ENCODE data around the gene KRTAP2-1. TPM values are rescaled to one million over a fixed set of nuclear protein-coding genes. Genes with fewer than 3 reads are reported as not detected.
"Not testable (repeated sequence)": the region's sequence is repeated elsewhere in the genome, so short reads cannot be mapped to it uniquely, and the experiment has no call there.

The KRTAP2-1 gene
- total RNA-seq, 1 donor from 2014 or later: not detected

- no peak overlapping the region for H3K27ac Mint-ChIP-seq
Observed at GRCh38 chr17:41037853-41038350, 9.2 kb downstream of the KRTAP2-1 start.

DNA sequence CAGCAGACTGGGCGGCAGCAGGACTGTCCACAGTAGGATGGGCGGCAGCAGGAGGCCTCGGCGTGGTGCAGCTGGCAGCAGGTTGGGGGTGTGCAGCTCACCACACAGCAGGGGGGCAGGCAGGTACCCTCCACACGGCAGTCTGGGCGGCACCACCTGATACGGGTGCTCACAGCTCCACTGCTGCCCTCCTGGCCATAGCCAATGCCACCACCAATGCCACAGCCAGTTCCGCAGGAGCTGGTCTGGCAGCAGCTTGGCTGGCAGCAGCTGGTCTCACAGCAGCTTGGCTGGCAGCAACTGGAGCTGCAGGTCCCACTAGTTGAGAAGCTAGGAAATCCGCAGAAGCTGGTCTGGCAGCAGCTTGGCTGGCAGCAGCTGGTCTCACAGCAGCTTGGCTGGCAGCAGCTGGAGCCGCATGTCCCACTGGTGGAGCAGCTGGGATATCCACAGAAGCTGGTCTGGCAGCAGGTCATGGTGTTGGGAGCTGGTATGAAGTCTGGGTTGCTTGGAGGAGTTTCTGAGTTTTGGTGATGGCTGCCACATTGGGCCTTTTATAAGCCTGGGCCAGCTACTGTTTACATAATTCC is 12.7 kb downstream of the KRTAP2-1 start, which contains the start of gene KRTAP1-3:
Gene KRTAP1-3, minus strand, starts transcription at position 529 of the 590 bp plus-strand sequence. Its CDS starts 53 bp downstream, at position 476.
- DNase-seq; POLR2A ChIA-PET; ATAC-seq (ENCODE audit: low read depth); intact Hi-C loops (cut with micrococcal nuclease); H3K27ac Mint-ChIP-seq; H3K4me1 Mint-ChIP-seq; H3K36me3 Mint-ChIP-seq (ENCODE audit: low read depth); CTCF ChIA-PET; H3K4me3 Mint-ChIP-seq; H3K9me3 Mint-ChIP-seq: not testable (repeated sequence)
- peaks cover 30% of the 10 kb centered on the region for H3K27me3 Mint-ChIP-seq

More at GRCh38 chr17:41037853-41038350, 9.2 kb downstream of the KRTAP2-1 start:
- peaks cover 17% of the 10 kb centered on the region for H3K27me3 Mint-ChIP-seq
- no peak for ATAC-seq (ENCODE audit: low read depth)
- ChIA-PET POLR2A (no interaction called here), CTCF (no interaction called here)
- no peak for DNase-seq
- intact Hi-C loops (cut with micrococcal nuclease): no loop called here
- H3K36me3 Mint-ChIP-seq (ENCODE audit: low read depth): no peaks in the 10 kb centered on the region
- H3K9me3 Mint-ChIP-seq: peaks cover 7% of the 10 kb centered on the region
- TF ChIP-seq, protein P1, sequence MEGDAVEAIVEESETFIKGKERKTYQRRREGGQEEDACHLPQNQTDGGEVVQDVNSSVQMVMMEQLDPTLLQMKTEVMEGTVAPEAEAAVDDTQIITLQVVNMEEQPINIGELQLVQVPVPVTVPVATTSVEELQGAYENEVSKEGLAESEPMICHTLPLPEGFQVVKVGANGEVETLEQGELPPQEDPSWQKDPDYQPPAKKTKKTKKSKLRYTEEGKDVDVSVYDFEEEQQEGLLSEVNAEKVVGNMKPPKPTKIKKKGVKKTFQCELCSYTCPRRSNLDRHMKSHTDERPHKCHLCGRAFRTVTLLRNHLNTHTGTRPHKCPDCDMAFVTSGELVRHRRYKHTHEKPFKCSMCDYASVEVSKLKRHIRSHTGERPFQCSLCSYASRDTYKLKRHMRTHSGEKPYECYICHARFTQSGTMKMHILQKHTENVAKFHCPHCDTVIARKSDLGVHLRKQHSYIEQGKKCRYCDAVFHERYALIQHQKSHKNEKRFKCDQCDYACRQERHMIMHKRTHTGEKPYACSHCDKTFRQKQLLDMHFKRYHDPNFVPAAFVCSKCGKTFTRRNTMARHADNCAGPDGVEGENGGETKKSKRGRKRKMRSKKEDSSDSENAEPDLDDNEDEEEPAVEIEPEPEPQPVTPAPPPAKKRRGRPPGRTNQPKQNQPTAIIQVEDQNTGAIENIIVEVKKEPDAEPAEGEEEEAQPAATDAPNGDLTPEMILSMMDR (IDR thresholded peaks at IDR 0.05): no peak
- H3K4me3 Mint-ChIP-seq: no peak overlapping the region
- no peaks in the 10 kb centered on the region for H3K4me1 Mint-ChIP-seq

DNA sequence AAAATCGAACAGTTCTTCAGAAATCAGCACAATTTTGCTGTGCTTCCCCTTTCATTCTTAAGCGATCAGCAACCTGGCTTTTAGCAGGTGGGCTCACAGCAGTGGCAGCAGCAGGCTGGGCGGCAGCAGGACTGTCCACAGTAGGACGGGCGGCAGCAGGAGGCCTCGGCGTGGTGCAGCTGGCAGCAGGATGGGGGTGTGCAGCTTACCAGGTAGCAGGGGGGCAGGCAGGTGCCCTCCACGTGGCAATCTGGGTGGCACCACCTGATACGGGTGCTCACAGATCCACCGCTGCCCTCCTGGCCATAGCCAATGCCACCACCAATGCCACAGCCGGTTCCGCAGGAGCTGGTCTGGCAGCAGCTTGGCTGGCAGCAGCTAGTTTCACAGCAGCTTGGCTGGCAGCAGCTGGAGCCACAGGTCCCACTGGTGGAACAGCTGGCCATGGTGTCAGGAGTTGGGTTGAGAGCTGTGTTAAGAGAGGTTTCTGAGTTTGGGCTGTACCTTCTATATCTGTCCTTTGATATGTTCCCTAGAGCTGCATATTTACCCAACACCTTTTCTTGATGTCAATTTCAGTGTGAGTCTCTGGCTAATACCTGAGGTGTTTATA is 17.4 kb downstream of the KRTAP2-1 start, which contains the start of gene KRTAP1-4:
Gene KRTAP1-4, minus strand, starts transcription at position 563 of the 613 bp plus-strand sequence. Its CDS starts 117 bp downstream, at position 446.
- no peak within 1 kb of the TSS for H3K4me3 Mint-ChIP-seq
- intact Hi-C loops (cut with micrococcal nuclease): loop anchor here (5.0 kb wide), 1 partner anchor 177 kb away; no protein-coding TSS in a partner anchor
- no peak within 1 kb of the TSS for H3K27ac Mint-ChIP-seq
- no peaks in the 10 kb centered on the region for H3K36me3 Mint-ChIP-seq (ENCODE audit: low read depth)
- DNase-seq (no peak), ATAC-seq (ENCODE audit: low read depth) (no peak)
- peaks cover 44% of the 10 kb centered on the region for H3K27me3 Mint-ChIP-seq
- no peaks in the 10 kb centered on the region for H3K9me3 Mint-ChIP-seq
- POLR2A ChIA-PET: no interaction called here
- CTCF ChIA-PET: no interaction called here
- no peaks in the 10 kb centered on the region for H3K4me1 Mint-ChIP-seq
- TF ChIP-seq, protein P1 (IDR thresholded peaks at IDR 0.05): no peak

- H3K27me3 Mint-ChIP-seq: peaks cover 35% of the 10 kb centered on the region
- ATAC-seq (ENCODE audit: low read depth) (no peak), DNase-seq (no peak)
- CTCF ChIA-PET: no interaction called here
- no peaks in the 10 kb centered on the region for H3K4me1 Mint-ChIP-seq
- TF ChIP-seq, protein P1 (IDR thresholded peaks at IDR 0.05): no peak
- no peak within 1 kb of the TSS for H3K27ac Mint-ChIP-seq
- H3K36me3 Mint-ChIP-seq (ENCODE audit: low read depth): no peaks in the 10 kb centered on the region
- POLR2A ChIA-PET: no interaction called here
- intact Hi-C loops (cut with micrococcal nuclease): loop anchor here (5.0 kb wide), 1 partner anchor 175 kb away; no protein-coding TSS in a partner anchor
- no peak within 1 kb of the TSS for H3K4me3 Mint-ChIP-seq
- no peaks in the 10 kb centered on the region for H3K9me3 Mint-ChIP-seq
Observed at GRCh38 chr17:41026715-41027471, 20.2 kb downstream of the KRTAP2-1 start, which contains the start of gene KRTAP1-5. Gene KRTAP1-5, minus strand, starts transcription at chr17:41027208. Its CDS starts 53 bp downstream, at chr17:41027155.

- Mint-ChIP-seq H3K4me3 (no peak overlapping the region), H3K27ac (no peak overlapping the region), H3K27me3 (peaks cover 27% of the 10 kb centered on the region), H3K36me3 (ENCODE audit: low read depth) (no peaks in the 10 kb centered on the region), H3K4me1 (no peaks in the 10 kb centered on the region), H3K9me3 (peaks cover 4% of the 10 kb centered on the region)
- TF ChIP-seq, protein P1 (IDR thresholded peaks at IDR 0.05): no peak
- DNase-seq: no peak
- CTCF ChIA-PET: no interaction called here
- ATAC-seq (ENCODE audit: low read depth): no peak
- intact Hi-C loops (cut with micrococcal nuclease): loop anchor here (5.0 kb wide), 1 partner anchor 172 kb away; no protein-coding TSS in a partner anchor
- POLR2A ChIA-PET: no interaction called here
Observed at GRCh38 chr17:41024697-41025096, 22.4 kb downstream of the KRTAP2-1 start.

All from activated B cell treated with CpG ODN at 0.5 μM for 24 hours (primary cell).